H1 (cell line): ENCODE data around the gene KIF26B. TPM values are rescaled to one million over a fixed set of nuclear protein-coding genes. Genes with fewer than 3 reads are reported as not detected.

Experiments used
- CTCF ChIA-PET: fragments of 300-600 bp; sonication (Branson Sonifier 250); formaldehyde crosslinking; loops from one replicate; lab custom pipeline; 2021; ENCODE audit not compliant: partially characterized antibody; lab: Charles Lee
- POLR2A ChIA-PET: fragments of 300-600 bp; sonication (Branson Sonifier 250); formaldehyde crosslinking; loops from one replicate; lab custom pipeline; 2021; ENCODE audit warnings: inconsistent platforms; ENCODE audit not compliant: partially characterized antibody; lab: Charles Lee
- DNase-seq, 2 experiments: peaks; one replicate each; pipeline versions ENCODE4 v3.0.0 to v3.0.0-alpha.2; 2010 to 2022; ENCODE audit warnings: low spot score in 2 of 2, low read depth in 1 of 2, mixed read lengths in 1 of 2
- FAIRE-seq: peaks from 2 replicates; lab custom pipeline; 2011; peaks lifted over from hg19 to GRCh38; lab: Jason Lieb, UNC
- H2AFZ ChIP-seq: 2 replicates; pipeline ENCODE4 v1.8.1; 2012; ENCODE audit warnings: low read length, inconsistent platforms
- H2AK5ac ChIP-seq: 2 replicates; pipeline ENCODE4 v1.6.1; 2013; ENCODE audit warnings: low read depth, low read length
- H2BK120ac ChIP-seq: replicated peaks from 2 replicates; pipeline ENCODE3; 2013; ENCODE audit warnings: low read depth, low read length, inconsistent platforms
- H2BK12ac ChIP-seq: 2 replicates; pipeline ENCODE4 v1.6.1; 2013; ENCODE audit warnings: low read depth, low read length
- H2BK15ac ChIP-seq: 2 replicates; pipeline ENCODE4 v1.6.1; 2013; ENCODE audit warnings: low read length
- H2BK20ac ChIP-seq: 2 replicates; pipeline ENCODE4 v1.6.1; 2013; ENCODE audit warnings: low read length
- H2BK5ac ChIP-seq: 2 replicates; pipeline ENCODE4 v1.6.1; 2013; ENCODE audit warnings: low read depth, low read length
- H3K14ac ChIP-seq: 2 replicates; pipeline ENCODE4 v1.6.1; 2013; ENCODE audit warnings: inconsistent platforms; ENCODE audit not compliant: insufficient read length
- H3K18ac ChIP-seq: 2 replicates; pipeline ENCODE4 v1.6.1; 2013; ENCODE audit warnings: low read length; ENCODE audit errors: extremely low read depth
- H3K23ac ChIP-seq: 2 replicates; pipeline ENCODE4 v1.6.1; 2013; ENCODE audit warnings: inconsistent platforms; ENCODE audit not compliant: insufficient read length
- H3K23me2 ChIP-seq: 2 replicates; pipeline ENCODE4 v1.6.1; 2013; ENCODE audit warnings: low read depth, low read length
- H3K27ac ChIP-seq: 2 replicates; pipeline ENCODE4 v1.6.1; 2011; ENCODE audit warnings: low read depth, low read length, inconsistent platforms
- H3K27me3 ChIP-seq, 4 experiments: replicated peaks in 1 of 4; 1 replicate in 1 of 4; 2 replicates in 3 of 4; pipeline versions ENCODE4 v1.6.1 to v1.8.1; 2011 to 2013; ENCODE audit warnings: low read length in 3 of 4, mild to moderate bottlenecking in 3 of 4, inconsistent platforms in 2 of 4, mixed read lengths in 2 of 4, moderate library complexity in 1 of 4; ENCODE audit not compliant: control insufficient read depth in 3 of 4, insufficient read depth in 3 of 4; ENCODE audit errors: extremely low read depth in 1 of 4
- H3K36me3 ChIP-seq, 4 experiments: 2 replicates each; pipeline versions ENCODE4 v1.6.1 to v1.8.1; 2011 to 2013; ENCODE audit warnings: mild to moderate bottlenecking in 4 of 4, low read length in 3 of 4, moderate library complexity in 2 of 4, control low read depth in 1 of 4, inconsistent platforms in 1 of 4; ENCODE audit not compliant: insufficient read depth in 4 of 4, control insufficient read depth in 2 of 4
- H3K4ac ChIP-seq: replicated peaks from 2 replicates; pipeline ENCODE3; 2013; ENCODE audit warnings: low read length, low read depth, mixed read lengths, inconsistent platforms; ENCODE audit not compliant: insufficient read length
- H3K4me1 ChIP-seq, 4 experiments: replicated peaks in 1 of 4; 1 replicate in 1 of 4; 2 replicates in 3 of 4; pipeline versions ENCODE4 v1.6.1 to v1.8.1; 2011 to 2013; ENCODE audit warnings: low read length in 3 of 4, inconsistent platforms in 2 of 4, mixed read lengths in 1 of 4; ENCODE audit not compliant: insufficient read depth in 4 of 4, control insufficient read depth in 3 of 4
- H3K4me2 ChIP-seq, 2 experiments: 2 replicates each; pipeline versions ENCODE4 v1.6.1 to v1.8.1; 2011 to 2013; ENCODE audit warnings: low read depth in 2 of 2, low read length in 2 of 2, control low read depth in 1 of 2, inconsistent platforms in 1 of 2, mild to moderate bottlenecking in 1 of 2; ENCODE audit not compliant: insufficient read depth in 1 of 2
- H3K4me3 ChIP-seq, 4 experiments: fragments of 200-600, 300-600 bp in 1 of 4; sonication (generic), shearing (Covaris generic), sonication (Bioruptor Twin) in 1 of 4; 2 replicates each; pipeline versions ENCODE4 v1.5.1 to v1.8.1; 2011 to 2016; ENCODE audit warnings: low read length in 4 of 4, low read depth in 3 of 4, control low read depth in 2 of 4, inconsistent platforms in 2 of 4, mild to moderate bottlenecking in 2 of 4, mixed read lengths in 1 of 4, moderate library complexity in 1 of 4; ENCODE audit not compliant: insufficient read depth in 2 of 4; ENCODE audit errors: extremely low read depth in 1 of 4
- H3K56ac ChIP-seq: replicated peaks from 2 replicates; pipeline ENCODE3; 2013; ENCODE audit warnings: low read depth, mild to moderate bottlenecking, mixed read lengths, low read length, inconsistent platforms; ENCODE audit not compliant: insufficient read length
- H3K79me1 ChIP-seq: 2 replicates; pipeline ENCODE4 v1.6.1; 2013; ENCODE audit warnings: low read depth, low read length, control low read depth
- H3K79me2 ChIP-seq, 2 experiments: 2 replicates each; pipeline versions ENCODE4 v1.6.1 to v1.8.1; 2012 to 2013; ENCODE audit warnings: low read length in 2 of 2, mild to moderate bottlenecking in 2 of 2, inconsistent platforms in 1 of 2; ENCODE audit not compliant: insufficient read depth in 2 of 2, control insufficient read depth in 1 of 2
- H3K9ac ChIP-seq, 4 experiments: replicated peaks in 1 of 4; 1 replicate in 1 of 4; 2 replicates in 3 of 4; pipeline versions ENCODE4 v1.6.1 to v1.8.1; 2011 to 2013; ENCODE audit warnings: low read depth in 3 of 4, low read length in 3 of 4, control low read depth in 2 of 4, mild to moderate bottlenecking in 2 of 4, moderate library complexity in 2 of 4, inconsistent platforms in 1 of 4; ENCODE audit errors: extremely low read depth in 1 of 4
- H3K9me3 ChIP-seq, 2 experiments: 2 replicates each; pipeline versions ENCODE4 v1.6.1 to v1.8.1; 2012 to 2013; ENCODE audit warnings: mild to moderate bottlenecking in 2 of 2, moderate library complexity in 2 of 2, control low read depth in 1 of 2, inconsistent platforms in 1 of 2, low read depth in 1 of 2, low read length in 1 of 2, mixed read lengths in 1 of 2; ENCODE audit not compliant: insufficient read depth in 2 of 2
- H4K20me1 ChIP-seq, 2 experiments: replicated peaks in 1 of 2; 2 replicates each; pipeline versions ENCODE3 to v1.8.1; 2011 to 2013; ENCODE audit warnings: inconsistent platforms in 2 of 2, low read length in 2 of 2, mild to moderate bottlenecking in 1 of 2; ENCODE audit not compliant: insufficient read depth in 2 of 2, control insufficient read depth in 1 of 2
- H4K5ac ChIP-seq: 2 replicates; pipeline ENCODE4 v1.6.1; 2013; ENCODE audit warnings: low read length, low read depth, mixed read lengths, inconsistent platforms; ENCODE audit not compliant: insufficient read length
- H4K8ac ChIP-seq: 2 replicates; pipeline ENCODE4 v1.8.0; 2013; ENCODE audit warnings: mild to moderate bottlenecking, moderate library complexity, low read length, inconsistent platforms; ENCODE audit not compliant: insufficient read depth; ENCODE audit errors: extremely low read depth
- H4K91ac ChIP-seq: replicated peaks from 2 replicates; pipeline ENCODE3; 2013; ENCODE audit warnings: low read length, mixed read lengths, inconsistent platforms; ENCODE audit not compliant: insufficient read length
- BACH1 ChIP-seq: IDR thresholded peaks from 2 replicates; pipeline ENCODE4 v1.6.1; 2012; ENCODE audit warnings: low read length, improper control_type of control experiment
- BCL11A ChIP-seq, 2 experiments: IDR thresholded peaks; one replicate each; pipeline ENCODE4 v1.6.1; 2011; ENCODE audit warnings: low read depth in 2 of 2, low read length in 2 of 2, mild to moderate bottlenecking in 2 of 2
- EZH2 ChIP-seq: fragments of 200-600 bp; sonication (generic); IDR thresholded peaks from 2 replicates; pipeline ENCODE4 v1.7.1; 2012; ENCODE audit warnings: low read depth, mild to moderate bottlenecking, moderate library complexity, low read length, inconsistent platforms; ENCODE audit not compliant: severe bottlenecking
- JUND ChIP-seq: IDR thresholded peaks from 2 replicates; pipeline ENCODE4 v1.6.1; 2011; ENCODE audit warnings: mild to moderate bottlenecking, improper control_type of control experiment, low read length
- POU5F1 ChIP-seq: IDR thresholded peaks from 2 replicates; pipeline ENCODE4 v1.6.1; 2011; ENCODE audit warnings: low read depth, mild to moderate bottlenecking, low read length, moderate library complexity
- SIRT6 ChIP-seq: IDR thresholded peaks from one replicate; pipeline ENCODE4 v1.7.1; 2012; ENCODE audit warnings: low read length, inconsistent platforms
- SP4 ChIP-seq: IDR thresholded peaks from 2 replicates; pipeline ENCODE4 v1.6.1; 2012; ENCODE audit warnings: low read length, inconsistent platforms
- SUZ12 ChIP-seq: fragments of 200-600 bp; sonication (generic); IDR thresholded peaks from 2 replicates; pipeline ENCODE4 v1.6.1; 2012; ENCODE audit warnings: mild to moderate bottlenecking, inconsistent platforms, low read length, moderate library complexity, mixed read lengths
- TAF7 ChIP-seq: optimal IDR thresholded peaks from 2 replicates; pipeline ENCODE3; 2011; ENCODE audit warnings: low read depth, mild to moderate bottlenecking, inconsistent platforms, low read length, moderate library complexity, borderline replicate concordance
- TEAD4 ChIP-seq: IDR thresholded peaks from 2 replicates; pipeline ENCODE4 v1.6.1; 2012; ENCODE audit warnings: low read depth, low read length, inconsistent platforms, mixed read lengths
- WGBS, 2 experiments: shearing (Covaris generic) in 1 of 2; methylation state at CpG; one replicate each; pipeline versions ENCODE4 v1.1.6 to v1.1.7; 2013 to 2015; ENCODE audit warnings: low lambda C conversion rate in 2 of 2, mixed read lengths in 2 of 2, inconsistent platforms in 1 of 2, low coverage in 1 of 2, missing lambda C conversion rate in 1 of 2; ENCODE audit not compliant: insufficient replicate concordance in 2 of 2, insufficient coverage in 1 of 2, insufficient read length in 1 of 2; ENCODE audit errors: extremely low coverage in 1 of 2, missing lambda C conversion rate in 1 of 2; 5-methylcytosine and 5-hydroxymethylcytosine counted together
- polyA plus RNA-seq, 7 experiments: library from polyadenylated mRNA; depleted of rRNA in 3 of 7; stranded (reverse) in 5 of 7; unstranded in 2 of 7; fragments of >200 nt in 5 of 7; fragments of 200-250 nt in 2 of 7; gene quantifications; 1 replicate in 5 of 7; 2 replicates in 1 of 7; 4 replicates in 1 of 7; pipeline versions ENCODE4 v1.2.1 to v1.2.3, GENCODE V29; 2011 to 2013; ENCODE audit warnings: missing spikeins in 2 of 7, mixed read lengths in 2 of 7
- total RNA-seq: library from RNA; stranded (reverse); fragmentation: NEBNext Ultra II Directional; extraction: Animal tissue kit (Norgen Biotek cat#: 25700); gene quantifications from 2 replicates; pipeline ENCODE4 v1.2.1, GENCODE V29; 2021

Gene KIF26B
- total and polyA plus RNA-seq, 2 of the 8 experiments (the other 6 are each of a cell fraction or from before 2014, with no cell fraction given) = 0.06 to 0.28 TPM

DNA sequence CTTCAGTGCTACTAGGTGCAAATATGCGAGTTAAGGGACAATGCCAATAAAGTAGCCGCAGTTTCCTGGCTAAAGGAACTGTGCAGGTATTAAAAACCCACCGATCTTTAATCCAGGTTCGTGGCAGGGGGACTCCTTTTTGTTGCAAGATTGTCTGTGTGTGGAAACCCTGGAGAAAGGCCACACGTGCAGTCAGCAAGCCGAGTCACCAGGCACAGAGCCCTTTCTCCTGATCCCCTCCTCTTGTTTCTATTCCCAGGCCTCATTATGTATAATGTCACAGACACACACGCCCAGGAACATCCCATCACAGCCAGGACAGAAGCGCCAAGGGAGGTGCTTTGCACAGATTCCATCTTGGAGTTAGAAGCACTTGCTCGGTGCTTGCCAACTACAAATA lies 528.9 kb downstream of the KIF26B start:
- Histone ChIP-seq H2BK20ac (no peak overlapping the region), H3K9me3 (no peaks in the 10 kb centered on the region), H3K27me3 (peaks cover 0 to 18% (median 9%) of the 10 kb centered on the region in 4 experiments; a peak in 6 of 7 replicates), H2BK12ac (no peak overlapping the region), H4K20me1 (no peaks in the 10 kb centered on the region), H3K79me1 (no peaks in the 10 kb centered on the region), H2AK5ac (no peak overlapping the region), H3K56ac (no peak overlapping the region), H2AFZ (no peak overlapping the region), H3K4me2 (no peak overlapping the region), H3K23me2 (peaks cover 2% of the 10 kb centered on the region; the same call in 1 of the 2 replicates), H3K4me1 (no peaks in the 10 kb centered on the region; a peak in 1 of 7 replicates), H3K79me2 (no peaks in the 10 kb centered on the region), H2BK5ac (no peak overlapping the region), H3K23ac (no peak overlapping the region), H3K9ac (no peak overlapping the region), H2BK120ac (no peak overlapping the region), H3K4ac (no peak overlapping the region), H3K18ac (no peak overlapping the region), H4K91ac (no peak overlapping the region), H3K27ac (no peak overlapping the region), H3K4me3 (no peak overlapping the region), H2BK15ac (no peak overlapping the region), H3K14ac (no peak overlapping the region), H3K36me3 (no peaks in the 10 kb centered on the region), H4K5ac (no peak overlapping the region), H4K8ac (no peak overlapping the region)
- ChIA-PET CTCF (interaction anchor here (1.1 to 1.3 kb wide), 2 partner anchors 303 to 530 kb away, joined by 3 to 4 read pairs; no protein-coding TSS in a partner anchor), POLR2A (no interaction called here)
- no peak for FAIRE-seq
- 78% methylated on average over 9 of the region's 9 CpGs; no CpG with 5 or more reads in 1 of the 2 experiments for WGBS, 2 experiments
- DNase-seq = no peak
- TF ChIP-seq EZH2 = no peak
- no peak for TF ChIP-seq BCL11A (IDR thresholded peaks at IDR 0.05; ENCODE audit: low read depth in 2 of 2, low read length in 2 of 2)
- TF ChIP-seq SIRT6 = no peak
- TF ChIP-seq TAF7 = no peak
- no peak for TF ChIP-seq JUND
- TF ChIP-seq SUZ12 = no peak
- no peak for TF ChIP-seq TEAD4
- TF ChIP-seq SP4 = no peak
- no peak for TF ChIP-seq BACH1
- TF ChIP-seq POU5F1 = no peak
